CD14-positive monocyte (primary cell): ENCODE data around the gene HSF2. TPM values are rescaled to one million over a fixed set of nuclear protein-coding genes. Genes with fewer than 3 reads are reported as not detected.

Source experiments
- DNase-seq, 3 donors: peaks; one replicate each; pipeline ENCODE4 v3.0.0-alpha.2; 2011 to 2022
- H2AFZ ChIP-seq: 2 replicates; pipeline ENCODE4 v1.6.0; 2012; ENCODE audit warnings: mild to moderate bottlenecking, low read depth, low read length, inconsistent platforms; ENCODE audit not compliant: insufficient read depth, poor library complexity, severe bottlenecking
- H3K27ac ChIP-seq, 2 donors: 1 replicate in 1 of 2; 2 replicates in 1 of 2; pipeline ENCODE4 v1.5.1; 2012 to 2013; ENCODE audit warnings: low read length in 2 of 2, control low read depth in 1 of 2, inconsistent platforms in 1 of 2, low read depth in 1 of 2, mild to moderate bottlenecking in 1 of 2
- H3K27me3 ChIP-seq, 2 donors: one replicate each; pipeline versions ENCODE4 v1.6.0 to v1.6.1; 2011 to 2013; ENCODE audit warnings: low read length in 2 of 2; ENCODE audit not compliant: control insufficient read depth in 2 of 2, insufficient read depth in 2 of 2
- H3K36me3 ChIP-seq, 2 donors: replicated peaks in 1 of 2; 1 replicate in 1 of 2; 2 replicates in 1 of 2; pipeline versions ENCODE4 v1.5.1 to v1.6.1; 2012 to 2013; ENCODE audit warnings: low read length in 2 of 2, control low read depth in 1 of 2, inconsistent platforms in 1 of 2, mild to moderate bottlenecking in 1 of 2; ENCODE audit not compliant: insufficient read depth in 2 of 2, control insufficient read depth in 1 of 2
- H3K4me1 ChIP-seq, 2 donors: 1 replicate in 1 of 2; 2 replicates in 1 of 2; pipeline versions ENCODE4 v1.5.1 to v1.6.1; 2012 to 2013; ENCODE audit warnings: low read length in 2 of 2, control low read depth in 1 of 2, inconsistent platforms in 1 of 2, mild to moderate bottlenecking in 1 of 2, moderate library complexity in 1 of 2; ENCODE audit not compliant: insufficient read depth in 2 of 2, control insufficient read depth in 1 of 2
- H3K4me2 ChIP-seq: replicated peaks from 2 replicates; pipeline ENCODE3; 2012; ENCODE audit warnings: low read length, moderate library complexity, mild to moderate bottlenecking; ENCODE audit not compliant: poor library complexity, severe bottlenecking; ENCODE audit errors: extremely low read depth
- H3K4me3 ChIP-seq, 3 experiments: fragments of 200-600 bp in 1 of 3; sonication (generic) in 1 of 3; replicated peaks in 1 of 3; 1 replicate in 2 of 3; 2 replicates in 1 of 3; pipeline ENCODE4 v1.5.1; 2011 to 2013; ENCODE audit warnings: low read length in 3 of 3, mild to moderate bottlenecking in 3 of 3, control low read depth in 2 of 3, low read depth in 2 of 3, inconsistent platforms in 1 of 3, moderate library complexity in 1 of 3
- H3K79me2 ChIP-seq: 2 replicates; pipeline ENCODE4 v1.6.0; 2012; ENCODE audit warnings: mild to moderate bottlenecking, control low read depth, inconsistent platforms, low read length, moderate library complexity; ENCODE audit not compliant: insufficient read depth
- H3K9ac ChIP-seq: 2 replicates; pipeline ENCODE4 v1.6.0; 2017; ENCODE audit warnings: low read length, mild to moderate bottlenecking; ENCODE audit not compliant: insufficient read depth, poor library complexity, severe bottlenecking
- H3K9me3 ChIP-seq, 2 donors: replicated peaks in 1 of 2; 1 replicate in 1 of 2; 2 replicates in 1 of 2; pipeline versions ENCODE4 v1.5.1 to v1.6.1; 2012 to 2013; ENCODE audit warnings: low read length in 2 of 2, control low read depth in 1 of 2; ENCODE audit not compliant: control insufficient read depth in 1 of 2, insufficient read depth in 1 of 2
- H4K20me1 ChIP-seq: 2 replicates; pipeline ENCODE4 v1.6.0; 2012; ENCODE audit warnings: mild to moderate bottlenecking, low read length, control low read depth, moderate library complexity; ENCODE audit not compliant: insufficient read depth
- H3K27ac Mint-ChIP-seq, 7 donors: one replicate each; pipeline ENCODE4 v1.8.0; 2020; ENCODE audit warnings: mild to moderate bottlenecking in 7 of 7, mixed read lengths in 7 of 7, moderate library complexity in 6 of 7, inconsistent platforms in 2 of 7
- H3K27me3 Mint-ChIP-seq, 3 donors: one replicate each; pipeline ENCODE4 v1.8.0; 2021 to 2022; ENCODE audit warnings: low read depth in 3 of 3, mild to moderate bottlenecking in 3 of 3, mixed read lengths in 3 of 3, moderate library complexity in 3 of 3, inconsistent platforms in 1 of 3
- H3K36me3 Mint-ChIP-seq, 2 donors: one replicate each; pipeline ENCODE4 v1.8.0; 2020; ENCODE audit warnings: mixed read lengths in 2 of 2, inconsistent platforms in 1 of 2, mild to moderate bottlenecking in 1 of 2
- H3K4me1 Mint-ChIP-seq: one replicate; pipeline ENCODE4 v1.8.0; 2020; ENCODE audit warnings: mild to moderate bottlenecking, mixed read lengths
- H3K4me3 Mint-ChIP-seq, 2 donors: one replicate each; pipeline ENCODE4 v1.8.0; 2020; ENCODE audit warnings: mild to moderate bottlenecking in 2 of 2, mixed read lengths in 2 of 2, moderate library complexity in 1 of 2
- H3K9me3 Mint-ChIP-seq, 7 donors: one replicate each; pipeline ENCODE4 v1.8.0; 2020 to 2022; ENCODE audit warnings: mixed read lengths in 7 of 7, mild to moderate bottlenecking in 6 of 7, moderate library complexity in 6 of 7, inconsistent platforms in 2 of 7
- WGBS: methylation state at CpG from one replicate; pipeline ENCODE4 v1.1.5; 2013; ENCODE audit warnings: missing lambda C conversion rate; ENCODE audit not compliant: insufficient coverage; 5-methylcytosine and 5-hydroxymethylcytosine counted together
- intact Hi-C, 2 donors: fragments of 100-400 bp; cut with micrococcal nuclease; formaldehyde crosslinking; loops; one replicate each; pipeline versions ENCODE4 v1.15.0 to v1.15.1; 2023
- polyA plus RNA-seq, 3 donors: library from polyadenylated mRNA; depleted of rRNA in 1 of 3; unstranded in 2 of 3; stranded (reverse) in 1 of 3; fragments of 300-500 nt in 2 of 3; fragments of >200 nt in 1 of 3; fragmentation: Illumina TruSeq in 2 of 3; gene quantifications; 1 replicate in 2 of 3; 2 replicates in 1 of 3; pipeline ENCODE4 v1.2.3, GENCODE V29; 2012 to 2021
- TF ChIP-seq, protein P1 (sequence below): fragments of 200-600 bp; IDR thresholded peaks from one replicate; pipeline ENCODE4 v1.8.0; 2022; ENCODE audit warnings: antibody characterized with exemption, mild to moderate bottlenecking

HSF2 gene
- polyA plus RNA-seq, 3 donors: 2.3 to 8.8 (median 2.6) TPM

DNA sequence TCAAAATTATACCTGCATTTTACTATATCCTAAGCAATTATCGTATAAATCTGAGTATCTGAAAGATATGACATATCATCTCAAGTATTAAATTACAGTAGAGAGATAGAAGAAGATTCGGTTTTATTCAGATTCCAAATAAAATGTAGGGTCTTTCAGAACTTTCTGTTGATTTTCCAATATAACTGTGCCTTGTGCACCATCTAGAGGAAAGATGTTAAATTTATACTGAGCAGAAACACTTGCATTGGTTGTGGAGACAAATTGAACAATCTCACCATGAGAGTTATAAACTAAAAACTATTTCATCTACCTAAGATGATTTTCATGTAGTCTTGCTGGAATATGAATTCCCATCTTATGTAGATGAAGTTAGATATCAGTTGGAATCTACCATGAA, 26.8 kb upstream of the HSF2 start:
- Histone ChIP-seq H2AFZ (no peak overlapping the region), H3K27me3 (peaks cover 0 to 5% of the 10 kb centered on the region in 2 donors), H3K36me3 (no peaks in the 10 kb centered on the region), H3K9me3 (no peaks in the 10 kb centered on the region), H3K27ac (no peak overlapping the region), H3K9ac (no peak overlapping the region), H3K4me2 (no peak overlapping the region), H3K4me1 (no peaks in the 10 kb centered on the region), H3K4me3 (no peak overlapping the region), H4K20me1 (no peaks in the 10 kb centered on the region), H3K79me2 (no peaks in the 10 kb centered on the region)
- TF ChIP-seq, protein P1, sequence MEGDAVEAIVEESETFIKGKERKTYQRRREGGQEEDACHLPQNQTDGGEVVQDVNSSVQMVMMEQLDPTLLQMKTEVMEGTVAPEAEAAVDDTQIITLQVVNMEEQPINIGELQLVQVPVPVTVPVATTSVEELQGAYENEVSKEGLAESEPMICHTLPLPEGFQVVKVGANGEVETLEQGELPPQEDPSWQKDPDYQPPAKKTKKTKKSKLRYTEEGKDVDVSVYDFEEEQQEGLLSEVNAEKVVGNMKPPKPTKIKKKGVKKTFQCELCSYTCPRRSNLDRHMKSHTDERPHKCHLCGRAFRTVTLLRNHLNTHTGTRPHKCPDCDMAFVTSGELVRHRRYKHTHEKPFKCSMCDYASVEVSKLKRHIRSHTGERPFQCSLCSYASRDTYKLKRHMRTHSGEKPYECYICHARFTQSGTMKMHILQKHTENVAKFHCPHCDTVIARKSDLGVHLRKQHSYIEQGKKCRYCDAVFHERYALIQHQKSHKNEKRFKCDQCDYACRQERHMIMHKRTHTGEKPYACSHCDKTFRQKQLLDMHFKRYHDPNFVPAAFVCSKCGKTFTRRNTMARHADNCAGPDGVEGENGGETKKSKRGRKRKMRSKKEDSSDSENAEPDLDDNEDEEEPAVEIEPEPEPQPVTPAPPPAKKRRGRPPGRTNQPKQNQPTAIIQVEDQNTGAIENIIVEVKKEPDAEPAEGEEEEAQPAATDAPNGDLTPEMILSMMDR: no peak
- Mint-ChIP-seq H3K4me1 (peaks cover 5% of the 10 kb centered on the region), H3K4me3 (no peak overlapping the region), H3K9me3 (no peaks in the 10 kb centered on the region), H3K27ac (no peak overlapping the region), H3K27me3 (peaks cover 6 to 10% (median 9%) of the 10 kb centered on the region in 3 donors), H3K36me3 (no peaks in the 10 kb centered on the region)
- intact Hi-C loops: no loop called here
- no peak for DNase-seq
- whole genome bisulfite sequencing: no CpG with 5 or more reads among the region's 2 CpGs

DNA sequence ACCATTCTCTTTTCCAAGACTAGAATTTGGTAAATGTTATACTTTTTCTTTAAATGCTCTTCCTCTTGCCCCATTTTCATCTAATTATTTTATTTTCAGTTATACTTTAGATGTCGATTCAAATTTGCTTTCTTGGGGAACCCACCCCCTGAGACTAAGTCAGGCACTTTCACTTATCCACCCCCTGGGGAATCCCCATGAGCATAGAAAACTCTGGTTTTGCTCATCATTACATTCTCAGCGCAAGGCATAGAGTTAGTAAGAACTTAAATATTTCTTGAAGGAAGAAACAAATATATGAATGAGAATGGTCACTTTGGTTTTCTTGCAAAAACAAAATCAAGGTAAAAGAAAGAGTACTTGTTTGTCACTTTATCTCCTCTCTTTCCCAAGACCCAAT, 25.1 kb upstream of the HSF2 start:
- no CpG with 5 or more reads among the region's 2 CpGs for WGBS
- intact Hi-C loops: no loop called here
- no peaks in the 10 kb centered on the region for H3K36me3 Mint-ChIP-seq
- Histone ChIP-seq H3K36me3 (no peaks in the 10 kb centered on the region), H3K4me3 (no peak overlapping the region), H3K4me1 (no peaks in the 10 kb centered on the region), H3K9me3 (no peaks in the 10 kb centered on the region), H3K27ac (no peak overlapping the region), H4K20me1 (no peaks in the 10 kb centered on the region), H3K4me2 (no peak overlapping the region), H2AFZ (no peak overlapping the region), H3K27me3 (peaks cover 0 to 2% of the 10 kb centered on the region in 2 donors), H3K79me2 (no peaks in the 10 kb centered on the region), H3K9ac (no peak overlapping the region)
- H3K4me1 Mint-ChIP-seq: peaks cover 5% of the 10 kb centered on the region
- H3K4me3 Mint-ChIP-seq: no peak overlapping the region
- H3K27me3 Mint-ChIP-seq: peaks cover 6 to 9% (median 6%) of the 10 kb centered on the region in 3 donors
- H3K9me3 Mint-ChIP-seq: no peaks in the 10 kb centered on the region
- H3K27ac Mint-ChIP-seq: no peak overlapping the region
- no peak for DNase-seq
- TF ChIP-seq, protein P1: no peak
